Chondrocyte (in vitro differentiated cells): Measurements from ENCODE around the gene LDLRAD4. TPM values are rescaled to one million over a fixed set of nuclear protein-coding genes. Genes with fewer than 3 reads are reported as not detected.
"Not testable (repeated sequence)": the region's sequence is repeated elsewhere in the genome, so short reads cannot be mapped to it uniquely, and the experiment has no call there.

Experiments
- DNase-seq: peaks from one replicate; pipeline ENCODE4 v3.0.0; 2021; ENCODE audit warnings: mixed read lengths, low spot score
- H3K27ac Mint-ChIP-seq: one replicate; pipeline ENCODE4 v1.8.0; 2021; ENCODE audit warnings: mild to moderate bottlenecking, moderate library complexity, mixed read lengths; ENCODE audit not compliant: unreplicated experiment
- H3K27me3 Mint-ChIP-seq: 2 replicates; pipeline ENCODE4 v1.8.0; 2021; ENCODE audit warnings: low read depth, mixed read lengths
- H3K36me3 Mint-ChIP-seq: 2 replicates; pipeline ENCODE4 v1.8.0; 2021; ENCODE audit warnings: low read depth, mixed read lengths
- H3K4me1 Mint-ChIP-seq: 2 replicates; pipeline ENCODE4 v1.8.0; 2021; ENCODE audit warnings: low read depth, mild to moderate bottlenecking, mixed read lengths
- H3K4me3 Mint-ChIP-seq: one replicate; pipeline ENCODE4 v1.8.0; 2021; ENCODE audit warnings: mild to moderate bottlenecking, moderate library complexity, mixed read lengths; ENCODE audit not compliant: unreplicated experiment
- H3K9me3 Mint-ChIP-seq: 2 replicates; pipeline ENCODE4 v1.8.0; 2021; ENCODE audit warnings: low read depth, mixed read lengths
- CTCF ChIP-seq: fragments of 200-600 bp; sonication (generic); IDR thresholded peaks from 2 replicates; pipeline ENCODE4 v1.5.0; 2021; ENCODE audit warnings: antibody characterized with exemption, mild to moderate bottlenecking, moderate library complexity
- total RNA-seq: library from RNA; stranded (reverse); gene quantifications from 3 replicates; pipeline ENCODE4 v1.2.1, GENCODE V29; 2021

LDLRAD4 gene
- total RNA-seq, 1 donor from 2014 or later = 80.5 TPM

- no peaks in the 10 kb centered on the region for H3K9me3 Mint-ChIP-seq
- peak overlapping the region; percentile 23 for H3K4me3 Mint-ChIP-seq
- peak overlapping the region; percentile 84 for H3K27ac Mint-ChIP-seq
- no peaks in the 10 kb centered on the region for H3K36me3 Mint-ChIP-seq
- no peaks in the 10 kb centered on the region for H3K27me3 Mint-ChIP-seq
- DNase-seq = no peak
- peaks cover 77% of the 10 kb centered on the region for H3K4me1 Mint-ChIP-seq
- TF ChIP-seq CTCF = no peak
Observed at GRCh38 chr18:13260197-13260934, 41.8 kb downstream of the LDLRAD4 start.

- Mint-ChIP-seq H3K36me3 (no peaks in the 10 kb centered on the region), H3K9me3 (no peaks in the 10 kb centered on the region), H3K27me3 (no peaks in the 10 kb centered on the region), H3K4me1 (peaks cover 77% of the 10 kb centered on the region), H3K27ac (peak overlapping the region; percentile 84), H3K4me3 (peak overlapping the region; percentile 46)
- no peak for TF ChIP-seq CTCF
- peak; percentile 24 for DNase-seq
Observed at GRCh38 chr18:13260935-13261640, 42.5 kb downstream of the LDLRAD4 start.

- Mint-ChIP-seq H3K4me3 (peak overlapping the region; percentile 46), H3K36me3 (no peaks in the 10 kb centered on the region), H3K27ac (peak overlapping the region; percentile 84), H3K27me3 (no peaks in the 10 kb centered on the region), H3K4me1 (peaks cover 77% of the 10 kb centered on the region), H3K9me3 (no peaks in the 10 kb centered on the region)
- DNase-seq = peak; percentile 80
- no peak for TF ChIP-seq CTCF
Observed at GRCh38 chr18:13261661-13262357, 43.2 kb downstream of the LDLRAD4 start.

GRCh38 chr18:13262358-13262680 lies 43.8 kb downstream of the LDLRAD4 start:
- H3K36me3 Mint-ChIP-seq, H3K9me3 Mint-ChIP-seq, H3K27me3 Mint-ChIP-seq, H3K27ac Mint-ChIP-seq, DNase-seq, H3K4me3 Mint-ChIP-seq: not testable (repeated sequence)
- peaks cover 77% of the 10 kb centered on the region for H3K4me1 Mint-ChIP-seq

GRCh38 chr18:13262839-13263691 lies 44.5 kb downstream of the LDLRAD4 start:
- Mint-ChIP-seq H3K27ac (peak overlapping the region; percentile 29), H3K4me1 (peaks cover 82% of the 10 kb centered on the region)

More at GRCh38 chr18:13262839-13263691, 44.5 kb downstream of the LDLRAD4 start:
- Mint-ChIP-seq H3K9me3 (no peaks in the 10 kb centered on the region), H3K27me3 (no peaks in the 10 kb centered on the region), H3K36me3 (no peaks in the 10 kb centered on the region), H3K4me3 (no peak overlapping the region)
- no peak for TF ChIP-seq CTCF
- peak; percentile 51 for DNase-seq
